GM19438 (cell line): ENCODE data around the gene VSIG2.
A peak's percentile ranks its signal among the peaks of the same experiment; 100 is the strongest.
"Not testable (repeated sequence)": the region's sequence is repeated elsewhere in the genome, so short reads cannot be mapped to it uniquely, and the experiment has no call there.

Experiments
- ATAC-seq: cut with Tn5 transposase; IDR thresholded peaks from one replicate; pipeline ENCODE4 v1.9.1; 2021; ENCODE audit warnings: low read depth; ENCODE audit not compliant: unreplicated experiment

VSIG2 gene, protein sequence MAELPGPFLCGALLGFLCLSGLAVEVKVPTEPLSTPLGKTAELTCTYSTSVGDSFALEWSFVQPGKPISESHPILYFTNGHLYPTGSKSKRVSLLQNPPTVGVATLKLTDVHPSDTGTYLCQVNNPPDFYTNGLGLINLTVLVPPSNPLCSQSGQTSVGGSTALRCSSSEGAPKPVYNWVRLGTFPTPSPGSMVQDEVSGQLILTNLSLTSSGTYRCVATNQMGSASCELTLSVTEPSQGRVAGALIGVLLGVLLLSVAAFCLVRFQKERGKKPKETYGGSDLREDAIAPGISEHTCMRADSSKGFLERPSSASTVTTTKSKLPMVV

DNA sequence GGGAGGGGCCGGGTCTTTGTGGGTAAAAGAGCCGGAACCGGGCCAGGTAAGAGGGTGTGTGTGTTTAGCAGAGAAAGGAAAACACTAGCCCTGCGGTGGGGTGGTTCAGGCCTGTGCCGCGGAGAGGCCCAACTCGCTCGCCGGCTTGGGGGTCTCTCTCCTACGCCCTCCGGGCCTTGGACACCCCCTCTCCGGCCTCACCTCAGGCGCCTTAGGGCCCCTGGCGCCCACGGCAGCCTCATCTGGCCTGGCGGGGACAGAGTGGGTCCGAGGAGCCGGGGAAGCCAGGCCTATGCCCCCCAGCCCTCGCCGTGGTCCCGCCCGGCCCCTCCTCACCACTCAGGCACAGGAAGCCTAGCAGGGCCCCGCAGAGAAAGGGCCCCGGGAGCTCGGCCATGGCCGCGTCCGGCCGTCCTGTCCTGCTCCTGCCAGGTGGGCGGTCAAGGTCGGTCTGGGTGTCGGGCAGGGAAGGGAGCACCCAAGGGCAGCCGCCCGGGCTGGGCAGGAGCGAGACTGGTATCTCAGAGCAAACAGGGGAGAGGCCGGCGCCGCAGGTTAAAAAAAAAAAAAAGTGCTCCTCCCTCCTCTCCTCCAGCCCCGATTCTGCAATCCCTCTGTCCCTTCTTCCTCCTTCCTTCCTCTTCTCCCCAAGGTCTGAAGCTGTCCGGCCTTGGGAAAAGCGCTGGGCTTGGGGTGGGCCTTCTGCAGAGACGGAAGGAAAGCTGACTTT is at the start of gene VSIG2:
Gene VSIG2 (minus strand): TSS at position 515 of the 730 bp plus-strand sequence. CDS start 118 bp downstream, at position 397.
- ATAC-seq = no peak

DNA sequence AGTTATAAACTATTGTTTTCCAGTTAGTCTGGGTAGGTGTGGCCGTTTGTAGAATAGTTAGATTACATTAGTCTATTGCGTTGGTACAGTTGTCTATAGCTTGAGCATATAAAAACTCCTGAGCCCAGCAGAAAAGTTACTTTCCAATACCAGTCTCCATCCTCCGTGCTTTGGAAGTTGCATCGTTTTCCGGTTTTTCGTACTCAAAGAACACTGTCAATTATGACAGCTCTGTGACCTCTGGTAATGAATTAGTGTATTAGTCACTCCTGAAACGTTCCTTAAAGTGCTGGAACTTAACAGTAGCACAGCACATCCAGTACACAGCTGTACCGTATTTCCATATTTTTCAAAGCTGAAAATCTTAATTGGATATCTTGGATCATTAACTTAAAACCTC is 49.0 kb upstream of the VSIG2 start:
- ATAC-seq = no peak

DNA sequence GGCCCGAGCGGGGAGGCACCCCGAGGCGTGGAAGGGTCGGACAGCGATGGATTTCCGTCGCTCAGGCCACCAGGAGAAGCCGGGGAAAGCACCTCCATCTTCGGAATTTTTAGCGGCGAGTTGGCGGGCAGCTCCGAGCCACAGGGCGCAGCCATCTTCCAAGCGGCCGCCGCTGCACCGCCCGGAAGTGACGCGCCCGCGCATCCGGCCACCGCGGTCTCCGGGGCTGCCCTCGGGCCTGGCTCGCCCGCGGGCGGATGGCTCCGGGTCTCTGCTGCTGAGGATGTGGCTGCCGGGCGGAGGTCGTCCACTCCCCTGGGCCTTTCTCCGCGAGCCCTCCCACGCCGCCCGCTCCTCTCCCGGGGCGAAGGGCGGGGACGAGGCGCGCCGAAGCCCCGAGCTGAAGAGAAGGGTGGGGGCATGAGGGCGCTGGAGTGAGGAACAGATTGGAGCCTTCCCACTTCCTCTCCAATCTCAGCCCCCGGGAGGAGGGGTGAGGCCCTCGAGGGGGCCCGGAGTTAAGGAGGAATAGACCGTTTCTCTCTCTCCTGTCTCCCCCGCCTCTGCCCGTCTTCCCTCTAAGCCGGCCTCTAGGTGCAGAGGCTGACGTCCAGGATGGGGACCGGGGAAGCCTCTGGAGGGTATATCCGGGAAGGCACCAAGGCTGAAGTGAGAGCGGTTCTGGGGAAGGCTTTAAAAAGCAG is 48.3 kb upstream of the VSIG2 start, which contains the start of gene MSANTD2:
Gene MSANTD2 (minus strand): TSS at position 181 of the 704 bp plus-strand sequence. CDS start 26 bp downstream, at position 155.
- ATAC-seq = peak; percentile 85

DNA sequence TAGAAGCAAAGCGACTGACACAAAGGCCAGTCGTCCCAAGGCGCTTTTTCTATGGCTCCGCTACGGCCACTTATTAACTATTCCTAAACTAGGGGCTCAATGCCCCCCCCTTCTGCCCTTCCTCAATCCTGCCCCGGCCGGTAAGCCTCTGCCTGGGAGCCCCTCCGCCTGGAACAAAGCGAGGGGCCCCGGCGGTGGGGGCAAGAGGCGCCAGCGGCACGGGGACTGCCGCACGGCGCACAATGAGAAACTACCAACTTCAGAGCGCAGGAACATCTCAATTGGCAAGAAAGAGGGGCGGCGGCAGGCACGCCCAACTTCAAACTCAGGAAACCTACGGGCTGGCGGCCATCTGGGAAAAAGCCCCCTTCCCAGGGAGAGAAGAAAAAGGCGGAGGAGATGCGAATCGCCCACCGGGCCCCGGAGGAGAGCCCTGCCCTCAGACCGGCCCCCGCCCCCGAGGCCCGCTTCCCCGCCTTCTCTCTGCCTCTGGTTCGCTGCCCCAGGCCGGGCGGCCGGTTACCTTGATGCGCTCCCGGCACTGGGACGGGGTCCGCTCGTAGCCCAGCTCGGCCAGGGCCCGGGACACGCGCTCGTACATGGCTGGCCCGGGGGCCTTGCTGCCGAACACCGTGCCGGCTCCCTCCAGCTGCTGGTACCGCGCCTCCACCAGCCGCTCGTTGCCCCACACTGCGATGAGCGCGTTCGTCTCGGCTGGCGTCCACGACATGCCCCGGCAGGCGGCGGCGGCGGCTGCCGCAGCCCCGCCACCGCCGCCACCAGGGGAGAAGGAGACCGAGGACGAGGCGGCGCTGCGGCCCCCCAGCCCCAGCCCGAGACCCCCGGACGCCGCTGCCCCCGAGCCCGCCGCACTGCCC is 47.5 kb upstream of the VSIG2 start:
- peak; percentile 44 for ATAC-seq

DNA sequence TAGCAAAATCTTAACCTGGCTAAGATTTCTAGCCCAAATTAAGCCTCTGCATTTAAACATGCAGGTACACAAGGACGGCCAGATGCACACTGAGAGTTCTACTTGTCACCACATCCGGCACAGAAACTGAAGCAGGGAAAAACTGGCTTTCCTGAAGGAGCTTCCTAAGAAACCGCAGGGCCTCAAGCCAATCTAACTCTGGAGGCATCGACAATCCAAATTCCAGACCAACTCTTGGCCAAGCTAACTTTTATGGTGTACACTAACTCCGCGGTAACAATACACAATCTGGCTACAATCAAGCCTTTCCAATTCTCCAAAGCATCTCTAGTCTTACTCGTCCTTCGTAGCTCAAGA is 46.9 kb upstream of the VSIG2 start:
- peak; percentile 37 for ATAC-seq

DNA sequence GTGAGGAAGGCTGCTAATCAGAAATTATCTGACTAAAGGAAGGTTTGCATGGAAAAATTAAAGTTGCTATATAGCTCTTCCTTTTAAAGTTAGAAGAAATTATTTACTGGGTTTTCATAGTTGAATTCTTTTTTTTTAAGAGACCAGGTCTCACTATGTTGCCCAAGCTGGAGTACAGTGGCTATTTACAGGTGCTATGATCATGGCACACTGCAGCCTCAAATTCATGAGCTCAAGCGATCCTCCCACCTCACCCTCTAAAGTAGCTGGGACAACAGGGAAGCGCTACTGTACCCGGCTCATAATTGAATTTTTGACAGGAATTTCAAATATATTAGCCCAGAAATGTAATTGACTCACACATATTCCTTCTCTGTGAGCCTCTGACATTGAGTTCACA is 44.3 kb upstream of the VSIG2 start:
- ATAC-seq = no peak

DNA sequence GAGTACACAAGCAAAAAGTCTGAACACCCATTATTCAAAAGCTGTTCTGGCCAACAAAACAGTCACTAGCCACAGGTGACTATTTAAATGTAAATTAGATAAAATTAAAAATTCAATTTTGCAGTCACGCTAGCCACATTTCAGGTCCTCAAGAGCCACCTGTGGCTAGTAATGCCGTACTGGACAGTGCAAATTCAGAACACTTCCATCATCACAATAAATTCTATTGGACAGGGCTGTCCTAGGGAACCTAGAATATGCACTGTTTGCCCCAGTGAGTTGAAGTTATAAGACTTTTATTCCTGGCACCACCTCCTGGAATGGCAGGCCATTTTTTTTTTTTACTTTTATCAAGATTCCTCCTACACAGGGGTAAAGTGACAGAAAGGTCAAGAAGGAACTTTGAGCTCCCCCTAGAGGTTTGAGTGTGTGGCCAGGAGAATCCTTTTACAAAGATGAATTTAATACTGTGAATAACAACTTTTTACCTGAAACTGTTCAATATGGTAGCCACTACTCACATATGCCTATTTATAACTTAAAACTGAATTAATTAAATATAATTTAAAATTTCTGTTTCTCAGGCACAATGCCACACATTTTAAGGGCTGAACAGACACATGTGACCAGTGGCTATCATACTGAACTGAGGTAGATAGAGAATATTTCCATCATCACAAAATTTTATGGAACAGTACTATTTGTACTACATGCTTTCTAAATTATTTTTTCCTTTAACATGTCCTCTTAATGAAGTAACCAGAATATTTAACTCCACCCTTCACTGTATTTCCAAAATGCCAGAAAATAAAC is 41.6 kb upstream of the VSIG2 start:
- ATAC-seq = peak; percentile 60

DNA sequence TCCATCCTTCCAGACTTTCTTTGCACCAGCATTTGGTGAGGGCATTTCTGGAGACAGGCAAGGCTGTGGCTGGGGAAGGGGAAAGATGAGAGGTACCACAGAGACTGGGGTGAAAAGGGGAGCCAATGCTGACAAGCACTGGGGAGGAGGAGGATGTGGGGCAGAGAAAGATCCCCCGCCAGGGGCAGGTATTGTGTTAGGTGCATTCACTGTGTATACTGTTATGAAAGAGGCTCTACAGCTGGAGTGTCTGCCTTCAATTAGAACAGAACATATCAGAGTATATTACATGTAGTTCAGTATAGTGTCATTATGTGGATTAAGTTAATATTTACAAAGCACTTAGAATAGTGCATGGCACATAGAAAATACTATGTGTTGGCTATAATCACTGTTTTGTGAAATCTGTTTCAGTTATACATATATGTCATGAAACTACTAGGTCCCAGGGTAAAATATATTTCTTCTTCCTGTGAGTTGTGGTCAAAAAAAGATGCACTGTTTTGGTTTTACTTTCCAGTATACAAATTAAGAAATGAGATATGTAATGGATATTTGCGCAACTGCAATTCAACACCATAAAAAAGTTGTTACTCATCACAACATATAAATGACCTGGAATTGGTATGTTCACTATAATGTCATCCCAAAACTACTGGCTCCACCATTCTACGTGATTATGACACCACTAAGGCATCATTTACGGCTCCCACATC is 39.7 kb upstream of the VSIG2 start:
- ATAC-seq = peak; percentile 69

DNA sequence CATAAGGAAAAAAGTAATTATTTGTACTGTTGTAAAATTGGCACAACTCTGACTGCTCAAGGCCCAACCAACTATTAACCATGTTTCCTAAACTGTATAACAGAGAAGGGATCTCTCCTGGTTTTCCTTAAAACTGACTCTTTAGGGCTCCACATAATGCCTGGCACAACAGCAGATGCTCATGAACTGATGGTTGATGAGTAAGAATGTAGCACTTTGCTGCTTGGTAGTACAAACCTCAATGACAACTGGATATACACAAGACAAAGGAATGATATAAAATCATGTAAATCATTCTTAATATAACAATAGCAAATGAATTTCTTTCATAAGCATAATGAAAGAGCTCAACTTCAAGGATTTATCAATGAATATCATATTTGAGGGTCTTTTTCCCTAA is 36.5 kb upstream of the VSIG2 start:
- ATAC-seq = no peak

DNA sequence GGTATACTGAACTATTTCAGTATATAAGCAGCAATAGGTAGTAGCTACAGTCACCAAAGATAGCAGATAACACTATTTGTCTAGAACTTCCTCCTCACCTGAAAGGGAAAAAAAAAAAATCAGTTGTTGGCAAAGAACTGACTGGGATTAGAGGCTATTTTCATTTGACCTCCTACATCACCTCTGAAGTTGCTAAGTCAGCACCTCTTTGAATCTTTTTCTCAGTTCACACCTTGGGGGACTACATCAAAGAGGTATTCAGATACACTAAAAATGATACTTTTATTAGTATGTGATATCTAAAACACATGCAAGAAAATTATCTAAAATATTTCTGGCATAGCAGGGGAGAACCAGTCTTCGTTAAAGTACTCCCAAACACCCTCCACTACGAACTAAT is 32.0 kb upstream of the VSIG2 start:
- no peak for ATAC-seq

DNA sequence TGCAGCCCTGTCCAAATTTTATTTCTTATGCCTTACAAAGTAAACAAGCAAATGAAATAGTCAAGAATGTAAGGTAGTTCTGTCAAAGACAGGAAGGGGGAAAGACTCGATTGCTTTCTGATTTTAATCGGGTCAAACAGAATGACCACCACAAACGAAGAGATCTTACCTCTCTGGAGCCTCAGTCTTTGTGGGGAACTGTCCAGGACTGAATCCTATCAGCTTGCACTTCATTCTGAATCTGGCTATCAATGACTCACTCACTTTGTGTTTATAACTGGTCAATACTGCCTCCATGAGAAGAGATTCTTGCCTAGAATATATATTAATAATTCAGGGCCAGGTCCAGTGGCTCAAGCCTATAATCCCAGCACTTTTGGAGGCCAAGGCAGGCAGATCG is 30.9 kb upstream of the VSIG2 start:
- ATAC-seq = no peak

DNA sequence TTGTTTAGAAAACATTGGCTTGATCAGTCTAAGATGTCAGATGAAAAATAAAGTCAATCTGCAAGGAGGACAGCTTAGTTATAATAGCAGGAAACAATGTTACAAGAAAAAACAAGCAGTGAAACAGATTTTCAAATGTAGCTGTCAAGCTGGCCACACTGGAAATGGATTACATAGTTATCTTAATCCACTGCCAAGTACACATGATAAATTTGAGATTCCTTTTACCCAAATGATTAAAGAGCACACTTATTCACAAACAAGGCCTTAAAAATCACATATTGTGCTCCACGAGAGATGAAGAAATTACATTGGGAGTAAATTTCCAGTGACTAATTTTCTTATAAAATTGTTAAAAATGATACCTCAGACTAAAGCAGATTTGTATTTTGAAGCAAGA is 27.5 kb upstream of the VSIG2 start:
- ATAC-seq = no peak

DNA sequence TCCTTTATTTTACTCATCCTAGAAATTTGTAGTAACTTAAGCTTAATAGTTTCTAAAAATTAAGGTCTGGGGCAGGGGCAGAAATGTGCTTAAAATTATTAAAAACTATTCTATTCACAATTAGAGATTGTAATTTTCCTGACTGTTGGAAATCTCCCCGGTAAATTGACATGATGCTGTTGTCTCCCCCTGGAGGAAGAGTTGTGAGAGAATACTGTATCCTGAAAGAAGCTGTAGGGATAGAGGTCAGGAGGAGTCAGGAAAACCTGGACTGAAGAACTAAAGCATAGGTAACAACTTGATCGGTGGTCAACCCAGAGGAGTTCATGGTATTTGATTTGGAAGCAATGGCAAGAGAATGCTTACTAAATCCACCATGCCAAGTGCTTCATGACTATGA is 26.2 kb upstream of the VSIG2 start:
- no peak for ATAC-seq

DNA sequence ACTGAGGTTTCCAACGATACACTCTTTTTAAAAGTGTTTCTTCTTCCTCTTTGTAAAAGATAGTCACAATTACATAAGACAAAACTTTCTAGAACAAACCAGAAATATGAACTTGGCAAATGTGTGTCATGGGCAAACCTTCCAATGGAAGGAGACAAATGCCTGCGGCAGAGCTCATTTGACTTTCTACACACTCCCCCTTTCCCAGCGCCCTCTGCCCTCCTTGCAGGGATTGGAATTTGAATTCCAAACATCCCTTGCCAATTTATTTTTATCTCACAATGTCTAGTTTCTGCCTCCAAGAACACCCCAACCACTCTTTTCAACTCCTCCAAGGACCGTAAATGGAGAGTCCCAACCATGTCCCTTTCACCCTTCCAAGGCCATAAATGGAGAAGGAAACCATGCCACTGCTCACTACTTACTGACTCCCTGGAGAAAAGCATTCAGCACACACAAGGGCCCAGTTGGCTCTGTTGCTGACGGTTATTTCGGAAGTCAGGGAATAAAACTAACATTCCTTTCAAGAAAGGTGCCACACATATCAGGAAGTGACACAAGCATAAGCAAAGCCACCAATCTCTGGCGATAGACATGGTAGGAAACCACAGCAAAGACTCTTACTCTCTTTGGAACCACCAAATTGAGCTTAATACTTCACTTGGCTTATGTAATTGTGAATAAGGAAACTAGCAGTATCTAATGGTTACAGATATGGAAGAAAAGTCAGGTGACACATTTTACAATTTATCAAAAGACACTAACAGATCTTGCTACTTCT is 25.0 kb upstream of the VSIG2 start:
- ATAC-seq = no peak

DNA sequence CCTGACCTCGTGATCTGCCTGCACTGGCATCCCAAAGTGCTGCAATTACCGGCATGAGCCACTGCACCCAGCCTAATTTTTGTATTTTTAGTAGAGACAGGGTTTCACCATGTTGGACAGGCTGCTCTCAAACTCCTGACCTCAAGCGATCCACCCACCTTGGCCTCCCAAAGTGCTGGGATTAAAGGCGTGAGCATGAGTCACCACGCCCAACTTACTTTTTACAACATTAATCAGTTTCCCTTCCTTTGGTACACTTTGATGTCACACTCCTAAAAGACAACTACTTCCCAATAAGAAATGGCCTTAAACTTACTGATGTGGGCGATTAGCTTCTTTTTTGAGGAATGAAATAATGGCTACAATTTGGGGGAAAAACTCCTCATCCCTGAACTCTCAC is 18.9 kb upstream of the VSIG2 start:
- ATAC-seq = not testable (repeated sequence)

DNA sequence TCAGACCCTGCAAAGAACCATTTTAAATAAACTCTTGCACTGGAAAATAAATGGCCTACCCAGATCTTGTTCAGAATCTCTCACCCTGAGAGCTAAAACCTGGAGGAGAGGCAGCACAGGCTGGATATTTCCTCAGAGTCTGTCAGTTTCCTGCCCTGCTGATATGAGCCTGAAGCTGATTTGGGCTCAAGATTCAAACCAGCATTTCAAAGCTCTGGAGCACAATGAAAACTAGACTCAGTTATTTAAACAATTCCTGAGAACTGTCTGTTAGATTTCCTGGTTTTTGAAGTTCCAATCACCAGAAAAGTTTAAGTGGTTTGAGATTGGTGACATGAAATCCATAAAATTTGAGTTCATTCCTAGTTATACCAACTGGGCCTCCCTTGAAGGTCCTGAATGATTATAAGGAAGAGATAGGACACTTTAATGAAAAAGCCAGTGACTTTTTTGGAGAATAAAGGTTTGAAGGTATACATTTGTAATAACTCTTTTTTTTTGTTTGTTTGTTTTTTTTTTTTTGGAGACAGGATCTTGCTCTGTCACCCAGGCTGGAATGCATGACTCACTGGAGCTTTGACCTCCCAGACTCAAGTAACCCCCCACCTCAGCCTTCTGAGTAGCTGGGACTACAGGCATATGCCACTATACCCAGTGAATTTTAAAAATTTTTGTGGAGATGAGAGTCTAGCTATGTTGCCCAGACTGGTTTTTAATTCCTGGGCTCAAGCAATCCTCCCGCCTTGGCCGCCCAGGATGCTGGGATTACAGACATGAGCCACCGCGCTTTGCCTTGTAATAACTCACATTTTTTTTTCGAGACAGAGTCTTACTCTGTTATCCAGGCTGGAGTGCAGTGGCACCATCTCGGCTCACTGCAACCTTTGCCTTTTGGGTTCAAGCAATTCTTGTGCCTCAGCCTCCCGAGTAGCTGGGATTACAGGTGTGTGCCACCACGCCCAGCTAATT is 18.0 kb upstream of the VSIG2 start:
- no peak for ATAC-seq

DNA sequence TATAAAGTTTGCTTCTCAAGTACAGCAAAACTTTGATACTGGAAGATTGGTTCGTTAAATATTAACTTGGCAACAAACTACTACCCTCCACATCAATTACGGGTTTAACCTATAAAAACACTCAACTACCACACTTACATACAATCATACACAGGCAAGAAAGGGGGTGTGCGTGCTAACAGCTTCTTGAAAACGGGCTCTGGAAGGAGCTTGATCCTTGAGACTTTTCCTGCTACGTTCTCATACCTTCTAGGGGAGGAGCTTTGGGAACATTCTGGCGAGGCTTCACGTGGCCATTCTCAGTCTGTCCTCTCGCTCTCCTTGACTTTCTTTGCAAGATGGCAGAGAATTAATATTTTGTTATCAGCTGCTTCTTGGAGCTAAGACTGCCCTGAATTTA is 16.9 kb upstream of the VSIG2 start:
- no peak for ATAC-seq
